ENCODE data around the gene PDSS2. TPM values are rescaled to one million over a fixed set of nuclear protein-coding genes. Genes with fewer than 3 reads are reported as not detected.
"Not testable (repeated sequence)": the region's sequence is repeated elsewhere in the genome, so short reads cannot be mapped to it uniquely, and the experiment has no call there.

Gene PDSS2
- total RNA-seq, 1 donor from 2014 or later: 12.2 TPM

- DNase-seq (ENCODE audit: low read depth): no peak
Observed at GRCh38 chr6:107161521-107161920, 297.8 kb downstream of the PDSS2 start.

DNA sequence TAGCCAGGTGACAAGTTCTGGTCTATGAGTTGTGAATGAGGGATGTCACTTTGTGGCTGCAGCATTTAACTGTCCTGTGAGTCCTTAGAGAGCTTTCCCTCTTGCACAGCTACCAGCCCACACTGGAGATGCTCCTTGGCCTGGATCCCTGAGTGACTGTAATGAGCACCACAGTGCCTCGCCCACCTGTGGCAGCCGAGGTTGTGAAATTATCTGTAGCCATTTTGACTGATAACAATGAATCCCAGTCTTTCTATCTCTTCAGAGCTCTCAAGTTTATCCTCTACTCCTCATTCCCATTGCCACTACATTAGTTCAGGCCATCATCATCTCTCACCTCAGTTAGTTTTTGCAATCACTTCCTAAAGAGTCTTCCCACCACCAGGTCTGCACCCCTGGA is 302.7 kb downstream of the PDSS2 start:
- DNase-seq (ENCODE audit: low read depth): no peak

DNA sequence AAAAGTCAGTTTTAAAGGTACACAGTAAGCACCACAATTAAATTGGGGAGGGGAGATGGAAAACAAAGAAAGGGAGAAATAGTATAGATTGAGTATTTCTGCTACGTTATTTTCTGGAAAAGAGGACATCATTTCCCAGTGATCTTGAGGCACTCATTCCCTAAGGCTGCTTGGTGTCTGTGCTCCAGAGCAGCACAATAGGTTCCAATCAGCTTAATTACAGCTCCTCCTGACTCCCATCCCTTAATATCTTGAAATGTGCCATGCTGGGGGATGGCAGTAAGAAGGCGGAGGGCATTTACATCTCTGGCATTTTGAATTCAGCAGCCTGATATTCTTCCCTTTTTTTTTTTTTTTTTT is 304.6 kb downstream of the PDSS2 start:
- no peak for DNase-seq (ENCODE audit: low read depth)

DNA sequence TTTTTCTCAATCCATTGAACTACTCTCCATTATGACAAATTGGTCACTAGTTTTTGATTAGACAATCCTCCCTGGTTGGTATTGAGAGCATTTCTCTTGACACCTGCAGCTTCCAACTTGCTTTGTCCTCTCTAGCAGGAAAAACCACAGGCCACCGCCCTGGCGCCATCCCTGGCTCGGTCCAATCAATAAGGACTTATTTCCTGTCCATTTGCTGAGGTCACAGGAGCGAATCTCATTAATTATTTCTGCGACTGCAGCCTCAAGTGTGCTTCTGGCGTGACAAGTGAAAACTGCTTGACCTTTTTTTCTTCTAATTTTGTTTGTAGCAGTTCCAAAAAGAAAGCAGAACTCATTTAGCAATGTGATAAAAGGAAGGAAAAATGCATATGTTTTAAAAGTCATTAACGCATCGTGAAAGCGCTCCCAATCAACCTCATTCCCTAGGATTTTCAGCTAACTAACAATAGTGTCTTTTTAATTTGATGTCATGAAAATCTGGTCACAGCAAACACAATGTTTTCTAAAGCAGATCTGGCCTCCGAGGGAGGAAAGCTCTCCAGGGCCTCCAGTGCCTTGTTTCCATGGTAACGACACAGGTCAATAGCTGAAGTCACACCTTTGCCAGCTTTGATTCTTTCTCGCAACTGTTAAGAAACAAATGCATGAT is 305.1 kb downstream of the PDSS2 start:
- peak; percentile 58 for DNase-seq (ENCODE audit: low read depth)

GRCh38 chr6:107152638-107153430 is 306.5 kb downstream of the PDSS2 start:
- peak; percentile 95 for DNase-seq (ENCODE audit: low read depth)

- DNase-seq (ENCODE audit: low read depth): no peak
Observed at GRCh38 chr6:107144666-107145065, 314.7 kb downstream of the PDSS2 start.

DNA sequence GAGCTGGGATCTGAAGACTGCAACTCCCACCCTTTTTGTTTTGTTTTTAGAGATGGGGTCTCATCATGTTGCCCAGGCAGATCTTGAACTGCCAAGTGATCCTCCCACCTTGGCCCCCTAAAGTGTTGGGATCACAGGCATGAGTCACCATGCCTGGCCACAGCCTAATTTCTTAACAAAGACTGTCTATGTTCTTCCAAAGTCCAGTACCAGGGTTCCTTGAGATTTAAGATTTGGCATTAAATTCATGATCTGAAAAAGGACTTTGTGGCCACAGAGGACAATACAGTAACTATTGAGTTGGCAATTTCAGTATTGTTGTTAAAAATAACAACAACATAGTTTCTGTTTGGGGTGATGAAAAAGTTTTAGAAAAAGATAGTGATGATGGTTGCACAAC is 315.4 kb downstream of the PDSS2 start:
- no peak for DNase-seq (ENCODE audit: low read depth)

DNA sequence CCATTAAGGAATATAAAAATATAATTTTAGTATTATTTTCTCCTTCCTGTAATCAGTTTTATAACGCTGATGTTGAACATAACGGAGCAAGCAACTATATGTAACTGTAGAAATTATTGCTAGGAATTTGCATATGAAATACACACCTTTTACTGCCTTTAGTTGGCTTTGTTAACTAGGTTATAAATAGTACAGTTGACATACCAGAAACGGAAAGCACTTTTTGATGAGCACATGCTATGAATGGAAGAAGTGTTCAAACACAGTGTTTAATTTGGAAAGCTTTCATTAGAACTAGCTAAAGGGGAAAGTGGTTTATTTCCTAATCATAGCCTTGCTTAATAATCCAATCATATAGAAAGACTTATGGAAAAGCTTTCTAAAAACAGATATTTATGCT is 318.8 kb downstream of the PDSS2 start:
- DNase-seq (ENCODE audit: low read depth): no peak

DNA sequence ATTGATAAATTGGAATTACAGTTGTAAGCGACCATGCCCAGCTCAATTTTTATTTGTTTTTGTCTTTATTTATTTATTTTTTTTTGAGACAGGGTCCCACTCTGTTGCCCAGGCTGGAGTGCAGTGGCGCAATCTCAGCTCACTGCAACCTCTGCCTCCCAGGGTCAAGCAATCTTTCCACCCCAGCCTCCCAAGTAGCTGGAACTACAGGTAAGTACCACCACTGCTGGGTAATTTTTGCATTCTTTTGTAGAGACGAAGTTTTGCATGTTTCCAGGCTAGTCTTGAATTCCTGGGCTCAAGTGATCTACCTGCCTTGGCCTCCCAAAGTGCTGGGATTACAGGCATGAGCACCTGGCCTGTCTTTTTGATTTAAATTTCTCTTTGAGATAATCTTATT is 323.0 kb downstream of the PDSS2 start:
- not testable (repeated sequence) for DNase-seq (ENCODE audit: low read depth)

- DNase-seq (ENCODE audit: low read depth): not testable (repeated sequence)
Observed at GRCh38 chr6:107135048-107135680, 324.2 kb downstream of the PDSS2 start.

GRCh38 chr6:107132330-107132954 is 326.9 kb downstream of the PDSS2 start:
- DNase-seq (ENCODE audit: low read depth): no peak

DNA sequence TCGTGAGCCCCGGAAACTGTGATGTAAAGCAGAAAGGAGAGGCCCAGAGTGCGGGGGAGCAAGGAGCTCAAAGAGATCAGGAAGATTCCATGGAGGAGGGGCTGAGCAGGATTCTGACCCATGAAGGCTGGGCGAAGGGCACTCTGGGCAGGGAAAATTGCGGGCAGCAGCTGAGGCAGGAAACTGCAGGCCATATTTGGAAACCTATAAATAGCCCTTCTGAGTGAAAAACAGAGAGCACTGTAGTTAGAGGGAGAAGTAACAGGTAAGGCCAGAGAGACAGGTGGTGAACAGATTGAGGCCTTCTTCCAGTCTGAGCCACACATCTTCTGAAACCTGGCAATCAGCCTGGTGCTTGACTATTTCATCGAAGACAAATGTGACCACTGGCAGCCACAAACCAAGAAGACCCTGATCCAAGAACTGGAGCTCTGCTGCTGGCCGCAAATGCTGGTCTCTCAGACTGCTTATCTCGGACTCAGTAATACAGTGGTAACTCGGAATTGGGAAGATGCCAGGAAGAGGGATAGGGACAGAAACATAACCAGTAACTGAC is 329.9 kb downstream of the PDSS2 start:
- DNase-seq (ENCODE audit: low read depth): no peak

GRCh38 chr6:107128577-107128976 is 330.8 kb downstream of the PDSS2 start:
- no peak for DNase-seq (ENCODE audit: low read depth)

- DNase-seq (ENCODE audit: low read depth): no peak
Observed at GRCh38 chr6:107128175-107128574, 331.2 kb downstream of the PDSS2 start.

GRCh38 chr6:107125771-107126170 is 333.6 kb downstream of the PDSS2 start:
- DNase-seq (ENCODE audit: low read depth): no peak

DNA sequence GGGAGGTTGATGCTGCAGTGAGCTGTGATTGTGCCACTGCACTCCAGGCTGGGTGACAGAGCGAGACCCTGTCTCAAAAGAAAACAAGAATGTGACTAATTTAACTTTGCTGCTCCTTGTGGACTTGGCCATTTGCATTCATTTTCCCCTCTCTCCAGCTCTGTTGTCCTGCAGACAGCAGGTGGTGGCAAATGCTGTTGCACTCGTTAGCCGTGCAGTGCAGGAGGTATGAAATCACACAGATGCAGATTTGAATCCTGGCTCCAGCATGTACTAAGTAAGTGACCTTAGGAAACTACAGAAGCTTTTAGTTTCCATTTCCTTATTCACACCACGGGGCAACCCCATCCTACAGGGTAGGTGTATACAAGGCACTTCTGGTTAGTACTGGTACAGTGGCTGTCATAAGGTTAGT is 334.4 kb downstream of the PDSS2 start:
- DNase-seq (ENCODE audit: low read depth): peak; percentile 45

DNA sequence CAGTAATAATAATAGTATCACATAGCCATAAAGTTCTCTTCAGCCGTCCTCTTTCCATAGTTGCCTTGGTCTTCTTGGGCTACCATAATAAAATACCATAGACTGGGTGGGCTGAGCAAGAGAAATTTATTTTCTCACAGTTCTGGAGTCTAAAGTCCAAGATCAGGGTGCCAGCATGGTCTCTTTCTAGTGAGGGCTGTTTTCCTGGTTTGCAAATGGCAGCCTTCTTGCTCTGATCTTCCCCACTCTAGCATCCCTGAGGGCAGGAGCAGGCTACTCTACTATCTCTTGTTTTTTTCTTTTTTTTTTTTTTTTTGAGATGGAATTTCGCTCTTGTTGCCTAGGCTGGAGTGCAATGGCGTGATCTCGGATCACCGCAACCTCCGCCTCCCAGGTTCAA is 335.9 kb downstream of the PDSS2 start:
- DNase-seq (ENCODE audit: low read depth): no peak

GRCh38 chr6:107122748-107123147 is 336.6 kb downstream of the PDSS2 start:
- DNase-seq (ENCODE audit: low read depth): no peak

DNA sequence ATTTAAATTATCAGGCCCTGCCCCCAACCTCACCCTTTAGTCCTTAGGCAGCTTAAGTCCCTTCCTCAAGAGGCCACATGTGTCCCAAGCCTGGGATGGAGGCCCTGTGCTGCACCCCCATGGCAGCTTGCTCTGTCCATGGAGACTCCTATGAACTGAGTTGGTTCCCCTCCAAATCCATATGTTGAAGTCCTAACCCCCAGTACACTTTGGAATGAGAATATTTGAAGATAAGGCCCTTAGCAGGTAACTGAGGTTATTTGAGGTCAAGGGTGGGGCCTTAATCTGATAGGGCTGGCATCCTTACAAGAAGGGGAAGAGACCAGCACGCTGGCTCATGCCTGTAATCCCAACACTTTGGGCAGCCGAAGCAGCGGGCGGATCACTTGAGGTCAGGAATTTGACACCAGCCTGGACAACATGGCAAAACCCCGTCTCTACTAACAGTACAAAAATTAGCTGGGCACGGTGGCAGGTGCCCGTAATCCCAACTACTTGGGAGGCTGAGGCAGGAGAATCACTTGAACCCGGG is 337.3 kb downstream of the PDSS2 start:
- DNase-seq (ENCODE audit: low read depth): no peak

DNA sequence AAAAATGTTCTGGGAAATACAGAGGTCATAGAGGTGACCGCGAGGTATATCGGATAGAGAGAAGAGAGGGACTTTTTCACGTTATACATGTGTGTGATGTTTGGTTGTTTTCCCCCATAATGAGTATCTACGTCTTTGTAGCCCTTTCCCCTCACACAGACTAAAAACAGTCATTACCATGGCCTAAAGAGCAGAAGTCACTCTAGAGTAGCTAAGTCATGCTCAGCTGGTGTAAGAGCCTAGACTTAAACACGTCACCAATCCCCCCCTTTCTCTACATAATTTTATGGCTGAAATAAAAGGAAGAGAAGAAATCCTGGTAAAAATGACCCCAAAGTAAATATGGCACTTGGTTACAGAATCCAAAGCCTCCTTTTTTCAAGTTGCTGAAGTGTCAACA is 338.1 kb downstream of the PDSS2 start:
- DNase-seq (ENCODE audit: low read depth): no peak

- DNase-seq (ENCODE audit: low read depth): no peak
Observed at GRCh38 chr6:107120404-107120803, 339.0 kb downstream of the PDSS2 start.

DNA sequence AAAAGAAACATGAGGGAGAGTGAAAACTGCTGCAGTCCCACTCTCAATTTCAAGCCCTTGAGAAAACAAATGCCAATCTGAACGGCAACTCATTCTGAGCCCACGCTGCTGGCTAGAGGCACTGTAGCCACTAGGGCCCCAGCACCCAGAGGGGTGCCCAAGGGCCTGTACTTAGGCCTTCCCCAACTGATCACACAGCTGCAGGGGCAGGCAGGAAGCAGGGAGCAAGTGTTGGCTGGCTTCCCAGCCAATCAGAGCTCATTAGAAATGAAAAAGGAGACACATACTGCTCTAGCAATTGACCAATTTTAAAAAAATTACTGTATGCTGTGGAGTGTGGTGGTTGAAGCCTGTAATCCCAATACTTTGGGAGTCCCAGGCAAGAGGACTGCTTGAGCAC is 340.4 kb downstream of the PDSS2 start:
- no peak for DNase-seq (ENCODE audit: low read depth)

All from renal cortical epithelial cell (primary cell).